BJ (cell line): ENCODE results near the gene SPINK4. TPM values are rescaled to one million over a fixed set of nuclear protein-coding genes. Genes with fewer than 3 reads are reported as not detected.

Source experiments
- CTCF ChIA-PET: fragments of 350-600 bp; formaldehyde crosslinking; extraction: SDS; loops from one replicate; lab custom pipeline; 2021; ENCODE audit warnings: antibody characterized with exemption, inconsistent platforms; lab: Yijun Ruan, JAX
- POLR2A ChIA-PET: fragments of 300-600 bp; sonication (Branson Sonifier 250); formaldehyde crosslinking; extraction: SDS; loops from one replicate; lab custom pipeline; 2021; ENCODE audit warnings: antibody characterized with exemption; lab: Charles Lee
- DNase-seq: peaks from one replicate; pipeline ENCODE4 v3.0.0-alpha.2; 2011; ENCODE audit warnings: low read depth
- H3K27me3 ChIP-seq: 2 replicates; pipeline ENCODE4 v1.6.0; 2011; ENCODE audit warnings: low read length; ENCODE audit not compliant: control insufficient read depth, insufficient read depth
- H3K36me3 ChIP-seq: 2 replicates; pipeline ENCODE4 v1.5.1; 2011; ENCODE audit warnings: low read length; ENCODE audit not compliant: control insufficient read depth, insufficient read depth
- H3K4me3 ChIP-seq: 2 replicates; pipeline ENCODE4 v1.5.1; 2011; ENCODE audit warnings: low read depth, mild to moderate bottlenecking, control low read depth, low read length
- polyA plus RNA-seq: library from polyadenylated mRNA; depleted of rRNA; stranded (reverse); fragments of >200 nt; gene quantifications from 2 replicates; pipeline ENCODE4 v1.2.3, GENCODE V29; 2011
- TF ChIP-seq, protein P1 (sequence below): IDR thresholded peaks from 2 replicates; pipeline ENCODE4 v1.5.1; 2011; ENCODE audit warnings: low read depth, mild to moderate bottlenecking, control low read depth, inconsistent platforms, low read length, moderate library complexity; ENCODE audit not compliant: insufficient read depth

The SPINK4 gene
- polyA plus RNA-seq, 1 experiment, result not detected

- no peak overlapping the region for H3K4me3 ChIP-seq
- H3K36me3 ChIP-seq, result no peaks in the 10 kb centered on the region
- TF ChIP-seq, protein P1, sequence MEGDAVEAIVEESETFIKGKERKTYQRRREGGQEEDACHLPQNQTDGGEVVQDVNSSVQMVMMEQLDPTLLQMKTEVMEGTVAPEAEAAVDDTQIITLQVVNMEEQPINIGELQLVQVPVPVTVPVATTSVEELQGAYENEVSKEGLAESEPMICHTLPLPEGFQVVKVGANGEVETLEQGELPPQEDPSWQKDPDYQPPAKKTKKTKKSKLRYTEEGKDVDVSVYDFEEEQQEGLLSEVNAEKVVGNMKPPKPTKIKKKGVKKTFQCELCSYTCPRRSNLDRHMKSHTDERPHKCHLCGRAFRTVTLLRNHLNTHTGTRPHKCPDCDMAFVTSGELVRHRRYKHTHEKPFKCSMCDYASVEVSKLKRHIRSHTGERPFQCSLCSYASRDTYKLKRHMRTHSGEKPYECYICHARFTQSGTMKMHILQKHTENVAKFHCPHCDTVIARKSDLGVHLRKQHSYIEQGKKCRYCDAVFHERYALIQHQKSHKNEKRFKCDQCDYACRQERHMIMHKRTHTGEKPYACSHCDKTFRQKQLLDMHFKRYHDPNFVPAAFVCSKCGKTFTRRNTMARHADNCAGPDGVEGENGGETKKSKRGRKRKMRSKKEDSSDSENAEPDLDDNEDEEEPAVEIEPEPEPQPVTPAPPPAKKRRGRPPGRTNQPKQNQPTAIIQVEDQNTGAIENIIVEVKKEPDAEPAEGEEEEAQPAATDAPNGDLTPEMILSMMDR, result no peak
- ChIA-PET POLR2A (no interaction called here), CTCF (interaction anchor here (0.7 kb wide), 2 partner anchors 8 to 12 kb away, joined by 3 read pairs; no protein-coding TSS in a partner anchor)
- DNase-seq, result no peak
- H3K27me3 ChIP-seq, result no peaks in the 10 kb centered on the region; the same call in 1 of the 2 replicates
Observed at GRCh38 chr9:33242609-33243134, 2.7 kb downstream of the SPINK4 start.

- CTCF ChIA-PET, result no interaction called here
- DNase-seq, result no peak
Observed at GRCh38 chr9:33244137-33244784, 4.3 kb downstream of the SPINK4 start.

GRCh38 chr9:33245341-33245740 is 5.4 kb downstream of the SPINK4 start:
- TF ChIP-seq, protein P1, result no peak
- DNase-seq, result no peak
- POLR2A ChIA-PET, result no interaction called here
- H3K27me3 ChIP-seq, result no peaks in the 10 kb centered on the region; the same call in 1 of the 2 replicates
- no peak overlapping the region for H3K4me3 ChIP-seq
- CTCF ChIA-PET, result interaction anchor here (1.0 kb wide), 1 partner anchor 13 kb away, joined by 3 read pairs; no protein-coding TSS in a partner anchor
- no peaks in the 10 kb centered on the region for H3K36me3 ChIP-seq

More at GRCh38 chr9:33244137-33244784, 4.3 kb downstream of the SPINK4 start:
- H3K36me3 ChIP-seq, result no peaks in the 10 kb centered on the region
- no peaks in the 10 kb centered on the region; the same call in 1 of the 2 replicates for H3K27me3 ChIP-seq
- H3K4me3 ChIP-seq, result no peak overlapping the region
- TF ChIP-seq, protein P1, result no peak
- POLR2A ChIA-PET, result no interaction called here

DNA sequence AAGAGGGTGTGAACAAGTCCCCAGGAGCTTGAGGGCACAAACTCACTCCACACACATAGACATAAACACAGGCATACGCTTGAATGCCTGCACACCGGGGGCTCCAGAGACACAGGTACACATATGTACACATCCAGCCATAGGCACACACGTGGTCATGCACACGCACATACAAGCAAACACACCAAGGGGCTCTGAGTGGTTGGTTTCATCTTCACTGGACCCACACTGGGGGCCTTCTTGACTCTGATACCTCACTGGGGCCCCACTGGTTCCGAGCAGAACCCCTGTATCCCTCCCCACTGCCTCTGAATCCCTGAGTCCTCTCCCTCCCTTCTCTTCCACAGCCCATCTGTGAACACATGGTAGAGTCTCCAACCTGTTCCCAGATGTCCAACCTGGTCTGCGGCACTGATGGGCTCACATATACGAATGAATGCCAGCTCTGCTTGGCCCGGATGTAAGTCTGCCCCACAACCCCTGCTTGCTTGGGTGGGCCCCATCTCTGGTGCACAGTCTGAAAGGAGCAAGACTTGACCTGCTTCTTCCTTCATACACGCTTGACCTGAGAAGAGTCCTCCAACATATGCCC is 6.4 kb downstream of the SPINK4 start:
- Histone ChIP-seq H3K4me3 (no peak overlapping the region), H3K27me3 (no peaks in the 10 kb centered on the region; the same call in 1 of the 2 replicates), H3K36me3 (no peaks in the 10 kb centered on the region)
- ChIA-PET POLR2A (no interaction called here), CTCF (interaction anchor here (1.0 kb wide), 1 partner anchor 12 kb away, joined by 3 read pairs; no protein-coding TSS in a partner anchor)
- TF ChIP-seq, protein P1, result no peak
- no peak for DNase-seq

GRCh38 chr9:33248606-33249005 is 8.6 kb downstream of the SPINK4 start:
- ChIA-PET CTCF (interaction anchor here (0.7 to 1.5 kb wide), 2 partner anchors 23 to 71 kb away, joined by 3 to 8 read pairs; no protein-coding TSS in a partner anchor), POLR2A (no interaction called here)

More at GRCh38 chr9:33248606-33249005, 8.6 kb downstream of the SPINK4 start:
- H3K36me3 ChIP-seq, result peaks cover 3% of the 10 kb centered on the region
- TF ChIP-seq, protein P1, result no peak
- no peak overlapping the region for H3K4me3 ChIP-seq
- no peak for DNase-seq
- no peaks in the 10 kb centered on the region for H3K27me3 ChIP-seq
